HG02885 (cell line): ENCODE results near the gene KCNIP2.
A peak's percentile ranks its signal among the peaks of the same experiment; 100 is the strongest.

ENCODE experiments used
- ATAC-seq: cut with Tn5 transposase; IDR thresholded peaks from one replicate; pipeline ENCODE4 v1.9.1; 2021; ENCODE audit warnings: mild to moderate bottlenecking; ENCODE audit not compliant: unreplicated experiment, poor library complexity

KCNIP2 gene

DNA sequence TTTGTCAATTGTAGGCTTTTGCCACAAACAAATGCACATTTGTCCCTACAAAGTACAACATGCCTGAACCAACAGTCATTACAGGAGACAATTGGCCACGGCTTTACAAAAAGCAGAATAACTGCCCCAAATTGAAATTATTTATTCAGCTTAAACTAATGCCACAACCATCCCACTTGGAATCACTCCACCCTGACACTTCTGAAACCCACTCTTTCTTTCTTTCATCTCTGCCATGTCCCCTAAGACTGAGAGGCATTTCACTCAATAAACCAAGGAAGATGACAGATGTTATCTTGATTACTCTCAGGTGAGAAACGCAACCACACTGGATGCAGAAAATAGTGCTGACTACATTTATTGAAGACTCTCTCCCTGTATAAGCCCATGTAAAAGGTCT lies 57.8 kb downstream of the KCNIP2 start:
- no peak for ATAC-seq

DNA sequence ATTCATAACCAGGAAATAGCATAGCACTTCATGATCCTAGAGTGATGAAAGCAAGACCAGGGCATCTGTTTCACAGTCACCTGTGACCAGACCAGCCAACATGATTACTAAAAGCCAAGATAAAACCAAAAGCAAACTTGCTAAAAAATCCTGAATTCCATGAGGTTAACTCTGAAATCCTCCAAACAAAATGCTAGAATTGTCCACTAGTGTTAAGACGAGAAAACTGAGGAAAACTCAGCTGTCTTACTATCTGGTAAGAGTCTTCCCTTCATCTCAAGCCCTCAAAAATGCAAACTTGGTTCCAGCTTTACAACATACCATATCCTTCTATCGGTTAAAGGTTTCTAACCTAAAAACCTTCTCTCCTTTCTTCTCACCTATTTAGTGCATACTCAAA lies 59.0 kb downstream of the KCNIP2 start:
- no peak for ATAC-seq

GRCh38 chr10:101783736-101784118 lies 59.9 kb downstream of the KCNIP2 start:
- no peak for ATAC-seq

GRCh38 chr10:101782811-101783735 lies 60.5 kb downstream of the KCNIP2 start, which contains the start of gene NPM3:
TSS of gene NPM3 (minus strand) at chr10:101783446. CDS start at chr10:101783390, 56 bp downstream.
- ATAC-seq: peak; percentile 66

DNA sequence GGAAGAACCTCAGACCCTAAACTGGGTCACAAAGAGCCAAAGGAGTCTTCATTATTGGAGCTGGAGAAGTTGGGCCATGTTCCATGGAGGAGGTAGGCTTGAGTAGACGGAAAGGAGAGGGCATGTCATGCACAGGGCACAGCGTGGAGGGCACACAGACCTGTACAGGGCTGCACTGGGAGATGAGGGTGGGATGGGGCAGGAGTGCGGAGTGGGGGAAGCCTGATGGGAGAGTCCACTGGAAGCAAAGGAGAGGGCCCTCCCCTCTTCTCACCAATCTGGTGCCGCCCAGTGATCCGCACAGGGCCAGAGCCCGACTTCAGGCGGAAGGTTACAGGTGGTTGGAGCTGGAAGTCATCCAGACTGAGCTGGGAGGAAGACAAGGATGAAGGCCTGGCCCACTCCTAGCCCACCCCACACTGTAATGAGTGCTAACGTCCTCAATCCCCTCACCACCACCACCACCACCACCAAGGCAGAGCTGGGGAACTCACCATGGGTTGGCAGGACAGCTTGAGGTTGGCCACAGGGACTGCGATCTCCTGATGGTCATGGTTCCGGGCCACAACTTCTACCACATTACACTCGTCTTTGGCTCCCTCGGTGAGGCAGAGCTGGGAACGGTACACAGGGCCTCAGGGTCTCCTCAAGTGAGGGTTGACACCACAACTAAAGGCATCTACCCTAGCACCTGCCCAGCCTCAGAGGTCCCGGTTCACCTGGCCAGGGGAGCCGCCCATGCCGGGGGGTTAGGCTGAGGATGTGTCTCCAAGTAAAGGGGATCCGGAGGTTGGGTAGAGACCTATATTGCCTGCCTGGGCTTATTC lies 61.4 kb downstream of the KCNIP2 start:
- ATAC-seq: no peak

DNA sequence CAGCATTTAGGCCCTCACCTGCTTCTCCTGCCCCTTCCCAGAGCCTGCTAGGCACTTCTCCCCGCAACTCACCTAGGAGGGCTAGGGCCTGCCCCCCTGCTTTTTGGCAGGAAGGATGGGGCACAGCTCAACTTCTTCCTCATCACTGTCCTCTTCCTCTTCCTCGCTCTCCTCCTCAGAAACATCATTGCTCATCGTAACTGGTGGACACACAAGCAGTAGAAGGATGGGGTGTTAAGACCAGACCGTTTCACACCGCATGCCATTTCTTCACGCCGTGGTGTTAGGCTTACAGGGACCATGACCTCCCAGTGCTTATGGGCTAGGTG lies 62.0 kb downstream of the KCNIP2 start:
- no peak for ATAC-seq

GRCh38 chr10:101780818-101781654 lies 62.6 kb downstream of the KCNIP2 start:
- ATAC-seq: no peak

GRCh38 chr10:101780187-101780817 lies 63.3 kb downstream of the KCNIP2 start:
- ATAC-seq: no peak

DNA sequence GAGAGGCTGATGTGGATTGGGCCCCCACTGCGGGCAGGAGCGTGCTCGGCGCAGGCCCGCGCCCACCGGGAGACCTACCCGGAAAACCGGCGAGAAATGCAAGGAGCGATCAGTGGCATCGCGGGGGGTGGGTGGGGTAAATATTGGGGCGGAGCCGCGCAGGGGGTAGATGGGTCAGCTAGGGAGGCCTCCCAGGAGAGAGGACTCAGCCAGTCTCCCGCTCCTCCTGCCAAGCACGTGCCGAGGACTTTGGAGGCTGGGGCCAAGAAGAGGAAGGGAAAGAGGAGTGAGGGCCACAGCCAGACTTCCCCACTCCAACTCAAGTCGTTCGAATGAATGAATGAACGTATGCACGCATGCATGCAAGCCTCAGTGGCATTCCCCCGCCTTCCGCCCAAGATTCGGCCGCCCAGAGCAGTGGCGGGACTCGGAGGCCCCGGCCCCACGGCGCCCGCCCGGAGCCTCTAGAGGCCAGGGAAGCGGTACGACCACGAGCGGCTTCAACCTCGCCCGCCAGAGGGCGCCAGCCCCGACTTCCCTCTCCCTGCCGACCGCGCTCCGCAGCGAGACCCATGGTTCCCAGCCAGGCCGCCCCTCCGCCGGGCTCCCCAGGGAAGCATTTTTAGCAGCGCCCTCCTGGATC lies 63.9 kb downstream of the KCNIP2 start:
- peak; percentile 51 for ATAC-seq

GRCh38 chr10:101778781-101779543 lies 64.6 kb downstream of the KCNIP2 start:
- ATAC-seq: no peak

DNA sequence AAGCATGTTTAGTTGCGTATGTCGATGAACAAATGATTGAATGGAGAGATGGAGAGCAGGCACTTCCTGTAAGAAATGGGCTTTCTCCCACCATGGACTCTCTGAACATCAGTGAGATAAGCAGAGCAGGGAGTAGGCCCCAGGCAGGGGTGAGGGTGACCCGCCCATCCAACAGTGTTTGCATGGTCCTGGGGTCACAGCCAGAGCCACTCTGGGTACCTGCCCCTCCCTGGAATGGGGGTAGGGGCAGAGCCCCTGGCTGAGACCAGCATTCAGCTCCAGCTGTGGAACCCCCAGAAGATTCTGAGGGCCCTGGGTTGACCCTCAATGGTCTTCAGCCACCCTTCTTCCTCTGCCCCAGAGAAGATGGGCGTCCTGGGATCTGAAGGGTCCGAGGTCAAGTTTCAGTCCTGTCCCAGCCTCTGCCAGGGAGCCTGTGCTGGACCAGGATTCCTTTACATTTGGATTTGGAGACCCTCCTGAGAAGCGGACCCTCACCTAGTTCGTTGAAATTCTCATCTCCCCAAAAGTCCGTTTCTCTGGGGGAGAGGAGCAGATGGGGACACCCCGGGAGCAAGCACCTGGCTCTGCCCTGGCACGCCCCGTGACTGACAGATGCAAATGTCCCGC lies 65.3 kb downstream of the KCNIP2 start:
- no peak for ATAC-seq

GRCh38 chr10:101777619-101778145 lies 65.9 kb downstream of the KCNIP2 start:
- no peak for ATAC-seq

- ATAC-seq: no peak
Observed at GRCh38 chr10:101776161-101776817, 67.3 kb downstream of the KCNIP2 start.
